Inflammatory macrophage (primary cell): ENCODE measurements around the gene ADAMTS15.

Experiments
- DNase-seq, 2 donors: peaks; one replicate each; pipeline ENCODE4 v3.0.0-alpha.2; 2020 to 2022

Gene ADAMTS15

DNA sequence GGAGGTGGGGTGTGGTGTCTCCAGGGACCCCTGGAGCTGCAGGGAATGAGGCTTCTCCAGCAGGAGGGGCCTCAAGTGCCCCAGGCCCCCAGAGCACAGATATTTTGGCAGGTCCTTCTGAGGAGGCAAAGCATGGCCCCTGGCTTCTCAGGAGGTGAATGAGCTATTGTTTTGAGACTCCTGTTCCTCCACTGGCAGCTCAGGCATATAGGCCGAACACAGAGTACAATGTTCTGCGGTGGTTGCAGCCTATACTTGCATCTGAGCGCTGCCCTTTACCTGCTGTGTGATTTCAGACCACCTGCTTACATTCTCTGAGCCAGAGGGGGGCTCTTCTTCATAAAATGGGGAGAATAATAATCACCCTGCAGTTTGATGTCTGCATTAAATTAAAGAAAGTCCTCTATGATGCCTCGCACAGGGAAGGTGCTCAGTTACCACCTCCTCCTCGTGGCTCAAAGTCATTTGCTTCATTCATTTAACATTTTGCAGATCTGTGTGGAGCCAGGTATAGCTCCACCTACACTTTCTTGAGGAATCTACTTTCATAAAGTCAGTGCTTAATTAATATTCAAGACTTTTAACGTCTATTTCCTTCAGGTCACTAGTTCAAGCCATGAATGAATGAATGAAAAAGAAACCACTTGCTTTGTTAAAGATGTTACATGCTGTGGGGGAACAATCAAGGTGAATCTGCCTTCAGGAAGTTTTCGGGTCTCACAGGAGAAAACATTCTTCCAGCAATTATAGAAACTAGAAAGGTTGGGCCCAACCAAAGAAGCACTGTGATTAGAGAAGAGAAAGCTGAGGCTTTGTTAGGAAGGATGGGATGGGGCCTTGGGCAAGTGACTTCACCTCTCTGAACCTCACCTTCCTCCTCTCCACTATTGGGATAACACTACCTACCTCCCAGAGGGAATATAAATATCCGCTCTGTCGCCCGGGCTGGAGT lies 68.4 kb downstream of the ADAMTS15 start:
- DNase-seq = no peak

DNA sequence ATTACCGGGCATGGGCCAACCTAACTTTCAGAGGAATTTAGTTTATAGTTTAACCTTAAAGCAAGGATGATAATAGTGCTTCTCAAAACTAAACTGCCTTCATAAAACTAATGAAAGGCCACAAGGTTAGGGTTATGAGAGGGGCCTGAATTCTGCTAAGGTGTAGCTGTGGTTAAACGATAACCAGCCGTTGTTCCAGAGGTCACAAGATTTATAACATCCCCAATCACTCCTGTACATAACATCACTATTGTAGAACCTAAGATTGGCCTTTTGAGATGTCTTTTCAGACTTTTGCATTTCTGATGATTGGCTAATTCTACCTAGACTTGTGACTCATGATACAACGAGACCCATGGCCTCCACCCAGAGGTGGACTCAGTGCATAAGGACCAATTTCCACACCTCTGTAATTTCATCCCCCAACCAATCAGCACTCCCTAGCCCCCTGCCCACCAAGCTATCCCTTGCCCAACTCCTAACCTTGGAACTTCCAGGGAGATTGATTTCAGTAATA lies 69.8 kb downstream of the ADAMTS15 start:
- DNase-seq = no peak

DNA sequence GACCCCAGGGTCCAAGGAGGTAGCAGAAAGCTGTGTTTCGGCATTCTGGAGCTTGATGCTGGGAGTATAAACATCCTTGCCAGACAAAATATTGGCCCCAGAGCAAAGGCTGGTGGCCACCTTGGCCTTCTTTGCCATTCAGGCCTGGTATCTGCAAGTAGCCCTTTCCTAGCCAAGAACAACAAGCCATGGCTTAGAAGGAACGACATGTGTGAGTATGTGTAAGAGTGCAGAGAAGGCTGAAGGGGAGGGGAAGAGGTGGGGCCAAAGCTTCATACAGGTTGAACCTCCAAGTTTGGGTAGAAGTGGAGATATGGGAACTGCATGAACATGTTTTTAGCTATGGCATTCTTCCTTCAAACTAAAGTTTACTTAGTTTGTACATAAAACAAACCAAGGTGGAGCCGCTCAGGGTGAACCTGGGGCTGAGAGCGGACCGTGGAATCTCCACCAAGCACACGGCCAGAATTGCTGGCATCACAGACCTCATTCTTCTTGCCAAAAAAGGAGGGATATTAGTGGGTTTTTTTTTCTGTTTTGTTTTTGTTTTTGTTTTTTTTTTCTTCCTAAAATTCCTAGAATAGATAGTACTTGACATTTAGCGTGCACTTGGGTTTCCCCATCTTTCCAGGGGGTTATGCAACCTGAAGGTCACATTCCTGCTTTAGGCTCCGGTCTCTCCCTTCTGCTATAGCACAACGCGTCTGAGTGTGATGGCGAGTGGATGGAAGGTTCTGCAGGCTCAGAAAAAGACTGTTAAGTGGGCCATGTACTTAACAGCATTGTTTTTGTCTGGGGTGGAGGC lies 70.9 kb downstream of the ADAMTS15 start:
- DNase-seq = no peak

DNA sequence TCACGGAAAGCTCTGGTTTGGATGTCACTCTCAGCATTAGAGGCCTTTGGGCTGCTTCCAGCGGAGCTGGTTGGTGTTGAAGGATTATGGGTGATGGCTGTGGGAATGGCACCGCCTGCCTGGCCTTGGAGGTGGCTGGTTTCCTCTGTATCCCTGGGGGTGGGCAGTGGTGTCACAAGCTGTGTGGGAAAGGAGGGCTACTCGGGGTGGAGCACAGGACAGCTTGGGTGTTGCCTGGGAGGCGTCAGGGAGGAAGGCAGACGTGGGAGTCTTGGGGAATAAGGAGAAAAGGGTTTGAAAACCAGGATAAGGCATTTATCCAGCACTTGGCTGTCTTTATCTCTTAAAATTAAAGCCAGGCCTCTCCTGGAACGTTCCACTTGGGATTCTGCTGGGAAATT lies 71.8 kb downstream of the ADAMTS15 start:
- DNase-seq = no peak

DNA sequence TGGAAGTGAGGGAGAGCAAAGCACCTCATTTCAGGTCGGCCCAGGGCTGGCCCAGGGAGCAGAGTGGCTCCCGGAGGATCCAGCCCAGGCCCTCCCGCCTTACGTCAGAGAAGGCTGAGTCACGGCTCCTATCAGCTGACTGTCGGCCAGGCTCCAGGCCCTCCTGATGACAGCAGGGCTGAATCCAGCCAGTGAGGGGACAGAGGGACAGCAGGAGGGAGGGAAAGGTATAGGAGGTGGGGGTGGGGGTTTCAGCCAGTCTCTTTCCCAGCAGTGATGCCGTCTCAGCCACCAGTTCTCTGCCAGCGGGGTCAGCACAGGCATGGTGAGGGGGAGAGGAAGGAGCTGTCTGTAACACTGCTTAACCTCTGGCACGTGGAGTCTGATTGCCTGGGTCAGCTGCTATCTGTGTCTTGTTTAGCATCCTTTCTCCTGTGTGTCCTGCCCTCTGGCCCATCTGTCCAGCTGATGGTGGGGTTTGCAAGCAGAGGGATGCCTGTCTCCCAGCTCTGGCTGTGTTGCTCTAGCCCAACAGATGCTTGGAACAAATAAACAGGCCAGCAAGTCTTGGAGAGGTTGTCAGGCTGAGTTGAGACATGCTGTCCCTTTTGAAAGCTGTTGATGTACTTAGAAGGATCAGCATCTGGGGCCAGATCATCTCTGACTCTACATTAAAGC lies 74.0 kb downstream of the ADAMTS15 start:
- DNase-seq = no peak

GRCh38 chr11:130523166-130523565 lies 74.7 kb downstream of the ADAMTS15 start:
- no peak for DNase-seq

- no peak for DNase-seq
Observed at GRCh38 chr11:130523609-130524008, 75.2 kb downstream of the ADAMTS15 start.

DNA sequence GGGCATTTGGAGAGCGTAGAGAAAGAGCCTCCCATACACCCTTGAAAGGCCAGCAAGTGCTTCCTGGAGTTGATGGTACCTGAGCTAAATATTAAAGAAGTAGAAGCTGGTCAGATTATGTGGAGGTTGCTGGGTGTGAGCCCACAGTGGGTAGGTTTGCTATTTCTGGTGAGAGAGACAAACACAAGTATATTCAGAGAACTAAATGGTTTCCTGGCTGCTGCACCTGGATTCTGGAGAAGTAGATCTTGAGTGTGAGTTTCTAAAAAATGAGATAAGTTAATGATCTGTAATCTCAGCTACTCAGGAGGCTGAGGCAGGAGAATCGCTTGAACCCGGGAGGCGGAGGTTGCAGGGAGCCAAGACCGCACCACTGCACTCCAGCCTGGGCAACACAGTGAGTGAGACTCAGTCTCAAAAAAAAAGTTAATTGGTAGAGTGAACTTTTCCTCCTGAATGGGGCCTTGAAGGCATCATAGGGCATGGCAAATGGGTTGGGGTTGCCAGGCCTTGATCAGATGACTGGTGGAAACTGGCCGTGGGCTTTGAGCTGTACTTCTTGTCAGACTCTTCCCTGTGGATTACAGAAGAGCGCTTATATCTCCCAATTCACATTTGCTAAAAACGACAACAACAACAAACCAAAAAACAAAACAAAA lies 75.8 kb downstream of the ADAMTS15 start:
- DNase-seq = no peak

DNA sequence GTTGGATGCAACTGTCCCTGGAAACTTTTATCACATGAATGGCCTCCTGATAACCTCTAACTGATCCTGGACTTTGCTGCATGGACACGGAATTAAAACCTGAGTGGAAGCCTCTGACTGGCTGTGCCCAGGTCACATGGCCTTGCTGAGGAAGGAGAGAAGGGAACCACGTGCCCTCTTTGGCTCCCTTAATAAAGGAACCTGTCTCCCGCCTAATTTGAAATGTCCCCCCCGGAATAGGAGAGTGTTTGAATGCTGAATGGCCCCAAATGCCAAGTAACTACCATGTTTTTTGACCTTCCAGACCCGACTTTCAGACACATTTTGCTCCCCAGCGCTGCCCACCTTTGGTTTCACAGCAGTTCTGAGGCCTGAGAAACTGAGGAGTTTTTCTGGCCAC lies 76.9 kb downstream of the ADAMTS15 start:
- DNase-seq = no peak
